SIG-M5 treated with dmso at 0.1 percent for 504 hours (cell line): ENCODE data around the gene UBL5.

Experiments
- DNase-seq: peaks from one replicate; lab custom pipeline; 2025; ENCODE audit not compliant: unreplicated experiment; lab: John Stamatoyannopoulos, UW

The UBL5 gene

GRCh38 chr19:9878511-9879196 lies 50.9 kb downstream of the UBL5 start:
- DNase-seq, result no peak
